ENCODE measurements around the gene MAGEA12. TPM values are rescaled to one million over a fixed set of nuclear protein-coding genes. Genes with fewer than 3 reads are reported as not detected.
"Not testable (repeated sequence)": the region's sequence is repeated elsewhere in the genome, so short reads cannot be mapped to it uniquely, and the experiment has no call there.

The MAGEA12 gene
- total and polyA plus RNA-seq, 9 of the 15 experiments (the other 6 are each of a cell fraction or from before 2014, with no cell fraction given): 53.4 to 101 (median 80.4) TPM

GRCh38 chrX:152736528-152736927, 3.0 kb downstream of the MAGEA12 start:
- CTCF ChIA-PET (ENCODE audit: low intra/inter-chr PET ratio); DNase-seq (ENCODE audit: extremely low read depth in 1 of 4, low spot score in 3 of 4); H3K4me3 ChIP-seq; H4K20me1 ChIP-seq (replicated peaks; ENCODE audit: control insufficient read depth, insufficient read depth, low read length); H3K4me2 ChIP-seq (ENCODE audit: insufficient read depth, low read length); H3K9me3 ChIP-seq (replicated peaks; ENCODE audit: control insufficient read depth, insufficient read depth, low read depth, low read length); FAIRE-seq; H2AFZ ChIP-seq (ENCODE audit: low read depth, low read length); H3K27me3 ChIP-seq (ENCODE audit: control insufficient read depth in 2 of 2, insufficient read depth in 2 of 2, low read length in 2 of 2); BruUV-seq (replicated peaks); intact Hi-C loops (cut with micrococcal nuclease); H3K9ac ChIP-seq (ENCODE audit: insufficient read depth in 1 of 2, low read depth in 2 of 2, low read length in 2 of 2); H3K4me1 ChIP-seq (replicated peaks in 1 of 2; ENCODE audit: control insufficient read depth in 2 of 2, insufficient read depth in 2 of 2, low read length in 2 of 2); POLR2A ChIA-PET; H3K27ac ChIP-seq (ENCODE audit: extremely low read depth, low read depth, low read length); H3K9me1 ChIP-seq (ENCODE audit: control insufficient read depth, insufficient read depth, low read length); in situ Hi-C loops (cut with MboI); ATAC-seq: not testable (repeated sequence)
- 90% methylated on average over 11 of the region's 12 CpGs for WGBS (ENCODE audit: insufficient coverage, low coverage, missing lambda C conversion rate)
- Histone ChIP-seq H3K79me2 (ENCODE audit: control insufficient read depth, insufficient read depth, low read length) (peaks cover 42% of the 10 kb centered on the region), H3K36me3 (ENCODE audit: control insufficient read depth, insufficient read depth, low read length) (peaks cover 30% of the 10 kb centered on the region)

GRCh38 chrX:152738560-152738959, 5.0 kb downstream of the MAGEA12 start:
- WGBS (ENCODE audit: insufficient coverage, low coverage, missing lambda C conversion rate): 80% methylated on average over 5 of the region's 5 CpGs
- intact Hi-C loops (cut with micrococcal nuclease): no loop called here
- no peak overlapping the region for H3K4me2 ChIP-seq (ENCODE audit: insufficient read depth, low read length)
- DNase-seq (ENCODE audit: extremely low read depth in 1 of 4, low spot score in 3 of 4) (no peak), FAIRE-seq (no peak), ATAC-seq (no peak)
- H4K20me1 ChIP-seq (replicated peaks; ENCODE audit: control insufficient read depth, insufficient read depth, low read length): no peaks in the 10 kb centered on the region
- peaks cover 30% of the 10 kb centered on the region for H3K36me3 ChIP-seq (ENCODE audit: control insufficient read depth, insufficient read depth, low read length)
- H2AFZ ChIP-seq (ENCODE audit: low read depth, low read length): no peak overlapping the region
- H3K79me2 ChIP-seq (ENCODE audit: control insufficient read depth, insufficient read depth, low read length): peaks cover 25% of the 10 kb centered on the region
- H3K9me1 ChIP-seq (ENCODE audit: control insufficient read depth, insufficient read depth, low read length): no peaks in the 10 kb centered on the region
- no TSS peak for BruUV-seq (replicated peaks)
- CTCF ChIA-PET (ENCODE audit: low intra/inter-chr PET ratio): no interaction called here
- no peaks in the 10 kb centered on the region for H3K27me3 ChIP-seq (ENCODE audit: control insufficient read depth in 2 of 2, insufficient read depth in 2 of 2, low read length in 2 of 2)
- H3K4me1 ChIP-seq (replicated peaks in 1 of 2; ENCODE audit: control insufficient read depth in 2 of 2, insufficient read depth in 2 of 2, low read length in 2 of 2): peaks cover 0 to 5% of the 10 kb centered on the region in 2 experiments; a peak in 2 of 5 replicates
- H3K9me3 ChIP-seq (replicated peaks; ENCODE audit: control insufficient read depth, insufficient read depth, low read depth, low read length): no peaks in the 10 kb centered on the region
- TF ChIP-seq RBM25 (IDR thresholded peaks at IDR 0.05; ENCODE audit: low read depth, low read length, severe bottlenecking) (peak; percentile 60), ZNF232 (CRISPR knock-in tag; IDR thresholded peaks at IDR 0.05) (no peak)
- H3K9ac ChIP-seq (ENCODE audit: insufficient read depth in 1 of 2, low read depth in 2 of 2, low read length in 2 of 2): no peak overlapping the region
- POLR2A ChIA-PET: interaction anchor here (1.5 kb wide), 1 partner anchor 11 kb away, joined by 4 read pairs; no protein-coding TSS in a partner anchor
- H3K4me3 ChIP-seq: no peak overlapping the region
- H3K27ac ChIP-seq (ENCODE audit: extremely low read depth, low read depth, low read length): no peak overlapping the region
- in situ Hi-C loops (cut with MboI): no loop called here

- H3K36me3 ChIP-seq (ENCODE audit: control insufficient read depth, insufficient read depth, low read length); H3K9ac ChIP-seq (ENCODE audit: insufficient read depth in 1 of 2, low read depth in 2 of 2, low read length in 2 of 2); H3K4me3 ChIP-seq; H2AFZ ChIP-seq (ENCODE audit: low read depth, low read length); H4K20me1 ChIP-seq (replicated peaks; ENCODE audit: control insufficient read depth, insufficient read depth, low read length); H3K27me3 ChIP-seq (ENCODE audit: control insufficient read depth in 2 of 2, insufficient read depth in 2 of 2, low read length in 2 of 2); in situ Hi-C loops (cut with MboI); DNase-seq (ENCODE audit: extremely low read depth in 1 of 4, low spot score in 3 of 4); H3K4me2 ChIP-seq (ENCODE audit: insufficient read depth, low read length); H3K9me3 ChIP-seq (replicated peaks; ENCODE audit: control insufficient read depth, insufficient read depth, low read depth, low read length); intact Hi-C loops (cut with micrococcal nuclease); H3K4me1 ChIP-seq (replicated peaks in 1 of 2; ENCODE audit: control insufficient read depth in 2 of 2, insufficient read depth in 2 of 2, low read length in 2 of 2); BruUV-seq (replicated peaks); CTCF ChIA-PET (ENCODE audit: low intra/inter-chr PET ratio); H3K9me1 ChIP-seq (ENCODE audit: control insufficient read depth, insufficient read depth, low read length); H3K27ac ChIP-seq (ENCODE audit: extremely low read depth, low read depth, low read length); H3K79me2 ChIP-seq (ENCODE audit: control insufficient read depth, insufficient read depth, low read length); FAIRE-seq; POLR2A ChIA-PET: not testable (repeated sequence)
- peak; percentile 87 for ATAC-seq
- no CpG with 5 or more reads among the region's 35 CpGs for WGBS (ENCODE audit: insufficient coverage, low coverage, missing lambda C conversion rate)
These were observed 20.4 kb downstream of the MAGEA12 start, which contains the start of gene MAGEA2 for GRCh38 chrX:152753686-152754650. Gene MAGEA2 (minus strand): TSS chrX:152753842. CDS start chrX:152751363, 2,479 bp downstream.
